ENCODE measurements around the gene TBC1D19.

TBC1D19 gene

DNA sequence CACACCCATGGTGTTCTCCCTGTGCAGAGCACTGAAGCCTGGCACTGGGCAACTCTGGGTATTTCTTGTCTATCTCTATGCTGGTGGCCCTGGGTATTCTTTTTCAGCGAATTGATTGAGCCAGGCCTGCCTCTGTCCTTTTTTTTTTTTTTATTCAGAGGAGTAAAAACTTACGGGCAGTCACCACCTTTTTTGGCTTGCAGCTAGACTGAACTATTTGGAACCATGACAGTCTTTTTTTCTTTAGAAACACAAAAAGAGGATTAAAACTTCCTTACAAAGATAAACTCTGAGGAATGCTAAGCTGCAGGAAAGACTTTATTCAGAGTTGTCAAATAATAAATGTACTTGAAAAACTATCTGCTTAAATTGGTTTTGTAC lies 157.6 kb downstream of the TBC1D19 start:
- no peak for DNase-seq

GRCh38 chr4:26746802-26747213 lies 162.9 kb downstream of the TBC1D19 start:
- DNase-seq, result peak; percentile 14 to 15

DNA sequence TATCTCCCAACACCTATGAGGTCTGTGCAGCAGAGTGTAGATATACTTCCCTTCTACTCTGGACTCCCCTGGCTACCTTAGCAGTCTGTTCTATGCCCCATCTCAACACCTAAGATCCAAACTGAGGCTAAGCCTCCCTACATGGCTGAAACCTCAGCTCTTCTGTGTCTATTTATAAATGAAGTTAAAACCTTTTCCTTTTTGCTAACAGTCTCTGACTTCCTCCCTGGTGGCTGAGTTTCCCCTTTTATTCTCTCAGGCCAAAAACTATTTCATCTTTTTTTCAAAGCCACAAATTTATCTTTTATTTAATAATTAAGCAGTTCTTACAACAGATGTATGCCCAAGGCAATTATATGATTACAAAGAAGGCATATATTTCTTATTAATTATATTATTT lies 164.9 kb downstream of the TBC1D19 start:
- no peak for DNase-seq

DNA sequence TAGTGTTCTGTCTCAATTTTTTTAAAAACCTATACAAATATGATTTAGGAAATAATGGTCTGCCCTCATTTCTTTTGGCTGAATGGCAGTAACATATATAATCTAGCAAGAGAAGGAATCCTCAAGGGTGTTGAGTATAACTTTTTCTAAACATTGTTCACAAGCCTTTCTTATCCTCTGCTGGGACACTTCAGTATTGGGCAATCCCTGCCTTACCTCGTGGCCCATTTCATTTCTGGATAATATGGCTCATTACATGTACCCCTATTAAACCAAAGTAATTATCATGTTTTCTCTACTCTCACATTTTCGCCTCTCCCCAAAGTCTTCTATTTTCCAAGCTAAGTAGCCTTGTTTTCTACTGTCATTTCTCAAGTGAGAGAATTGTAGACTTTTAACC lies 166.0 kb downstream of the TBC1D19 start:
- DNase-seq, result no peak

- no peak for DNase-seq
Observed at GRCh38 chr4:26751004-26751403, 167.1 kb downstream of the TBC1D19 start.

DNA sequence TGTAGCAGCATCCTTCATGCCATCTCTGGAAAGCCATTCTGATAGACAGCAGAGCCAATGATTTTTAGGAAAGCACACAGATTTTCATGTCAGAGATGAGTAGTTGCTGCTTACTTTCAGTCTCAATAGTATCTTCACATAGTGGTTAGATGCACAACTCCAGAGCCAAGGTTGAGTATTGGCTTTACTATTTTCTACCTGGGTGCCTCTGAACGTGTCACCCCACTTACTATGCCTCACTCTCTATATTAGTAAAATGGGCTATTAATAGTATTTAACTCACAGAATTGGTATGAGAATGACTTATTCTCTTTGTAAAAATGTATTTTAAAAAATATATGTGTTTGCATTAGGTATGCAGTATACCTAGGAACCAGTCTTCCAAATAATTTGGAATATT lies 168.0 kb downstream of the TBC1D19 start:
- DNase-seq, result no peak

DNA sequence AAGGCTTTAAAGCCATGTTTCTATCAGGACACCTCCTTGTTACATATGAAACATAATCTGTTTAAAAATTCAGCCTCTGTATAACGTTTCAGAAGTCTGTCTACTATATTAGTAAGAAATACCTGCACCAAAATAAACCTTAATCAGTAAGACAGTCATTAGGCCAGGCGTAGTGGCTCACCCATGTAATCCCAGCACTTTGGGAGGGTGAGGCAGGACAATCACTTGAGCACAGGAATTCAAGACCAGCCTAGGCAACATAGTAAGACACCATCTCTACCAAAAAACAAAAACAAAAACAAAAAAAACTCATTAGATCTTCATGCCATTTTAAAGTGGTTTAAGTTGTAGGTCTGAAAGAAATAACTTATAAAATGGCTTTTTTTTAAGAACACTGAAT lies 169.3 kb downstream of the TBC1D19 start:
- no peak for DNase-seq

- no peak for DNase-seq
Observed at GRCh38 chr4:26753617-26754016, 169.7 kb downstream of the TBC1D19 start.

- no peak for DNase-seq
Observed at GRCh38 chr4:26757751-26758150, 173.9 kb downstream of the TBC1D19 start.

DNA sequence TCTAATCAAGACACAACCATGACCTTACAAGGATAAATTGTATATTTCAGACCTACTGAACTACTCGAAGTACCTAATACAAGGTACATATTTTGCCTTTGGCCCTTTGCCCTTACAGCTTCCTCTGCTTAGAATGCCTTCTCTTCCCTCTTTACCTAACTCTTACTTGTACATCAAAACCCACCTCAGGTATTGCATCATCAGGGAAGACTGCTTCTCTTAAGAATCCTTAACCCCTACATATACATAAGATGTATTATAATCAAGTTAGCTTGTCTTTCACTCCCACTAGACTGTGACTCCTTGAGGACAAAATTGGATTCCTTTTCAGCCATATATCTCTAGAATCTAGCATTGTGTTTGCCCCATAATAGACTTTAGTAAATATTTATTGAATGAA lies 175.0 kb downstream of the TBC1D19 start:
- no peak for DNase-seq

GRCh38 chr4:26762650-26763049 lies 178.8 kb downstream of the TBC1D19 start:
- no peak for DNase-seq

GRCh38 chr4:26763063-26763462 lies 179.2 kb downstream of the TBC1D19 start:
- DNase-seq, result no peak

- DNase-seq, result no peak
Observed at GRCh38 chr4:26763648-26764047, 179.8 kb downstream of the TBC1D19 start.

DNA sequence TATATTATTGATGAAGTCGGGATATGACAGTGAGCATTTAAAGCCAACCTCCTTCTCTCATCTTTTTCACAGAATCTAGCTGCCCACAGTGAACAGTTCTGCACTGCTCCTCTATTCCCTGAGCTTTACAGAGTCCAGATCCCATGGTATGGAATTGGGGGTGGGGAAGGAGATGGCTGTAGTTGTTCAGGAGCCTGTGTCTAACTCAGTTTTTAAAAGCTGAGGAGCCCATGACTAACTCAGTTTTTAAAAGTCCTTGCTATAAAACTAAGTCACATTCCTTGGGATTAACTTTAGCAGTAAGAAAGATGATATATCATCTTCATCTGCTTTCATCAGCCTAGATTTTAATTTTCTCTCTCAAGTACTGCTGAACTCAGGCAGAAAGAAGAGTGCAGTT lies 180.3 kb downstream of the TBC1D19 start:
- DNase-seq, result no peak

GRCh38 chr4:26765515-26765914 lies 181.6 kb downstream of the TBC1D19 start:
- DNase-seq, result no peak

- no peak for DNase-seq
Observed at GRCh38 chr4:26766141-26766540, 182.3 kb downstream of the TBC1D19 start.

GRCh38 chr4:26772096-26772873 lies 188.4 kb downstream of the TBC1D19 start:
- DNase-seq, result no peak

- DNase-seq, result no peak
Observed at GRCh38 chr4:26779224-26779623, 195.3 kb downstream of the TBC1D19 start.

GRCh38 chr4:26779674-26780073 lies 195.8 kb downstream of the TBC1D19 start:
- no peak for DNase-seq

- DNase-seq, result no peak
Observed at GRCh38 chr4:26780539-26780938, 196.7 kb downstream of the TBC1D19 start.

GRCh38 chr4:26782168-26782829 lies 198.4 kb downstream of the TBC1D19 start:
- no peak for DNase-seq

DNA sequence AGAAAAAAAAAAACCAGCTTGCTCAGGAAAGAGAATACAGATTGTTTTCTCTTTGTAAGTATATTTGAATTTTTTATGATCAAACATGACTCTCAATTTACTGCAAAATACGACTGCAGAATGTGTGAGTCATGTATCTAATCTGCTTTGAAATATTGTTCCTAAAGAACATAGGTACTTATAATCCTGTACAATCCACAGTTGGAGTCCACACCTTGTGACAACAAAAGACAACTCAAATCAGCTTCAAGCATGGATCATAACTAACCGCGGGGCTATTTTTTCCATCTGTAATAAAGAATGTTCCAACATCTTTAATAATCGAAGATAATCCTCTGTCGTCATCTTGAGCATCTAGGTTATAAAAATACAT lies 198.9 kb downstream of the TBC1D19 start:
- DNase-seq, result no peak

- no peak for DNase-seq
Observed at GRCh38 chr4:26784207-26784865, 200.5 kb downstream of the TBC1D19 start.

DNA sequence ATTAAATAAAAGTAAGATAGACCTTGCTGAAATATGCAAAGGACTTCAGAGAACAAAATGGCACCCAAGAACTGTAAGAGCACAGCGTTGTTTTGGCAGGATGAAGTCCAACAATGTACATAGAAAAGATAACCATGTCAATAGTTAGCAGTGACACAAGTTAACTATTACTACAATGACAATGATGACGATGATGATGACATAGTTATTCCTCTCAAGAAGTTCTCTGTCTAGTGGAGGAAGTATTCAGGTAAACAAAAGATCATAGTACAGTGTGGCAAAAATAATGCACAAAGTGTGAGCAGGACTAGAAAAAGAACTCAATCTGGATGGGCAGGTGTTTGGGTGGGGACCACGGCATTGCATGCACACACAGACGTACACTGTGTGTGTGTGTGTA lies 201.4 kb downstream of the TBC1D19 start:
- DNase-seq, result no peak
